Ishikawa (cell line): ENCODE results near the gene UBAC2.

ENCODE experiments used
- CEBPB ChIP-seq: IDR thresholded peaks from 2 replicates; pipeline ENCODE4 v1.6.1; 2012
- CREB1 ChIP-seq: IDR thresholded peaks from 2 replicates; pipeline ENCODE4 v1.6.1; 2012; ENCODE audit warnings: low read depth
- EGR1 ChIP-seq: IDR thresholded peaks from 2 replicates; pipeline ENCODE4 v1.6.1; 2012
- EP300 ChIP-seq: IDR thresholded peaks from 2 replicates; pipeline ENCODE4 v1.6.1; 2012; ENCODE audit warnings: borderline replicate concordance
- FOXM1 ChIP-seq: IDR thresholded peaks from 2 replicates; pipeline ENCODE4 v1.6.1; 2012; ENCODE audit warnings: low read depth, borderline replicate concordance
- NFIC ChIP-seq: IDR thresholded peaks from 2 replicates; pipeline ENCODE4 v1.6.1; 2012
- RAD21 ChIP-seq: IDR thresholded peaks from 2 replicates; pipeline ENCODE4 v1.6.1; 2012; ENCODE audit warnings: low read depth
- TAF1 ChIP-seq: IDR thresholded peaks from 2 replicates; pipeline ENCODE4 v1.6.1; 2012; ENCODE audit warnings: low read depth, mild to moderate bottlenecking
- TCF12 ChIP-seq: IDR thresholded peaks from 2 replicates; pipeline ENCODE4 v1.6.1; 2012; ENCODE audit warnings: low read depth
- TEAD4 ChIP-seq: IDR thresholded peaks from 2 replicates; pipeline ENCODE4 v1.6.1; 2012
- USF1 ChIP-seq: IDR thresholded peaks from 2 replicates; pipeline ENCODE4 v1.6.1; 2012
- YY1 ChIP-seq: IDR thresholded peaks from 2 replicates; pipeline ENCODE4 v1.6.1; 2012; ENCODE audit warnings: low read depth
- ZBTB7A ChIP-seq: IDR thresholded peaks from 2 replicates; pipeline ENCODE4 v1.6.1; 2012; ENCODE audit warnings: low read depth
- TF ChIP-seq, protein P1 (sequence below): IDR thresholded peaks from 2 replicates; pipeline ENCODE4 v1.6.1; 2012; ENCODE audit warnings: low read depth, mild to moderate bottlenecking
- TF ChIP-seq, protein P2 (sequence below): IDR thresholded peaks from 2 replicates; pipeline ENCODE4 v1.6.1; 2012

UBAC2 gene

DNA sequence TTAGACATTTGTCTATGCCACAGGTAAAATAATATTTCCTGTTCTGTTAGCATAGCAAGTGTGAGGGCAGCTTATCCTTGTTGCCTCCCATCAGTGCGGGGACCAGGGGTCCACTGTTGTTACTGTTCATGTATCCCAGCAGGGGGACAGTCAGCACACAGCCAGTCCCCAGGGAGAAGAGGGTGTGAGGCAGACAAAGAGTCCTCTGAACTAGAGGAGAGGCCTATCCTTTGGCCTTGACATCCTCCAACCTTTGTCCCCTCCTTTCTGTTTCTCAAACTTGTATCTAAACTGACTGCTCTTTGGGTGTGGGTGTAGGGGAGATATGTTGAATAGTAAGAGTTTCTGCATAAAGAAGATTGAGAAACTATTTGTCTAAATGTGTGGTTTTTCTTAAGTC is 60.4 kb downstream of the UBAC2 start:
- no peak for TF ChIP-seq CREB1
- TF ChIP-seq, protein P1, sequence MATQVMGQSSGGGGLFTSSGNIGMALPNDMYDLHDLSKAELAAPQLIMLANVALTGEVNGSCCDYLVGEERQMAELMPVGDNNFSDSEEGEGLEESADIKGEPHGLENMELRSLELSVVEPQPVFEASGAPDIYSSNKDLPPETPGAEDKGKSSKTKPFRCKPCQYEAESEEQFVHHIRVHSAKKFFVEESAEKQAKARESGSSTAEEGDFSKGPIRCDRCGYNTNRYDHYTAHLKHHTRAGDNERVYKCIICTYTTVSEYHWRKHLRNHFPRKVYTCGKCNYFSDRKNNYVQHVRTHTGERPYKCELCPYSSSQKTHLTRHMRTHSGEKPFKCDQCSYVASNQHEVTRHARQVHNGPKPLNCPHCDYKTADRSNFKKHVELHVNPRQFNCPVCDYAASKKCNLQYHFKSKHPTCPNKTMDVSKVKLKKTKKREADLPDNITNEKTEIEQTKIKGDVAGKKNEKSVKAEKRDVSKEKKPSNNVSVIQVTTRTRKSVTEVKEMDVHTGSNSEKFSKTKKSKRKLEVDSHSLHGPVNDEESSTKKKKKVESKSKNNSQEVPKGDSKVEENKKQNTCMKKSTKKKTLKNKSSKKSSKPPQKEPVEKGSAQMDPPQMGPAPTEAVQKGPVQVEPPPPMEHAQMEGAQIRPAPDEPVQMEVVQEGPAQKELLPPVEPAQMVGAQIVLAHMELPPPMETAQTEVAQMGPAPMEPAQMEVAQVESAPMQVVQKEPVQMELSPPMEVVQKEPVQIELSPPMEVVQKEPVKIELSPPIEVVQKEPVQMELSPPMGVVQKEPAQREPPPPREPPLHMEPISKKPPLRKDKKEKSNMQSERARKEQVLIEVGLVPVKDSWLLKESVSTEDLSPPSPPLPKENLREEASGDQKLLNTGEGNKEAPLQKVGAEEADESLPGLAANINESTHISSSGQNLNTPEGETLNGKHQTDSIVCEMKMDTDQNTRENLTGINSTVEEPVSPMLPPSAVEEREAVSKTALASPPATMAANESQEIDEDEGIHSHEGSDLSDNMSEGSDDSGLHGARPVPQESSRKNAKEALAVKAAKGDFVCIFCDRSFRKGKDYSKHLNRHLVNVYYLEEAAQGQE = no peak
- TF ChIP-seq EGR1 = no peak
- TF ChIP-seq, protein P2, sequence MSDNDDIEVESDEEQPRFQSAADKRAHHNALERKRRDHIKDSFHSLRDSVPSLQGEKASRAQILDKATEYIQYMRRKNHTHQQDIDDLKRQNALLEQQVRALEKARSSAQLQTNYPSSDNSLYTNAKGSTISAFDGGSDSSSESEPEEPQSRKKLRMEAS = no peak
- TF ChIP-seq YY1 = no peak
- TF ChIP-seq TCF12 = no peak

DNA sequence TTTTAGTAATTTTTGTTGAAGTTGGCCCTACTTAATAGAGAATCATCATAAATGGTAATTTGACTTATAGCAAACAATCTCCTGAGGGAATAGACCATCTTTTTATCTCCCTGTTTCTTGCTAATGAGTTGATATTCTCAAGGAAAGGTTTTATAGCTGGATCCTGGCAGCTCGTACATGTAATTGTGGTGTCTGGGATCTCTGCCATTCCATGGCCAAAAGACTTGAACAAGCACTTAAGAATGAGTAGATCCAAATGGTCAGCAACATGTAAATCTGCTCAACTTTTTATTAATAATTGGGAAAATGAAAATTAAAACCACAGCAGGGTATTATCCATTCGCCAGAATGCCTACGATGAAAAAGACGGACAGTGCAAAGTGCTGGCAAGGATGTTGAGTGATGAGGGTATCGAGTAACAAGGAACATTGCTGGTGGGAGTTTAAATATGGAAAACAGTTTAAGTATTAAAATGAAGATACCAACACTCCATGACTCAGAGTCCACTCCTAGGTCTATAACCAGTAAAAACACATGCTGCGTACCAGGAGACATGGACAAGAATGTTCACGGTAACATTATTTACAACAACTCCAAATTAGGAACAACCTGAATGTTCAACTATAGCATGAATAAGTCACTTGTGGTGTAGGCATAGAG is 62.6 kb downstream of the UBAC2 start:
- TF ChIP-seq TEAD4 (no peak), CREB1 (no peak), ZBTB7A (no peak), CEBPB (no peak), YY1 (no peak), USF1 (no peak), EGR1 (no peak), NFIC (no peak), RAD21 (no peak), TCF12 (no peak), TAF1 (no peak)
- TF ChIP-seq, protein P1 = no peak
- TF ChIP-seq, protein P2 = no peak

GRCh38 chr13:99264051-99264450 is 63.4 kb downstream of the UBAC2 start:
- TF ChIP-seq RAD21 (no peak), TCF12 (no peak), CEBPB (no peak), EGR1 (no peak), ZBTB7A (no peak), NFIC (no peak), TEAD4 (no peak), EP300 (no peak), TAF1 (no peak), CREB1 (no peak), USF1 (no peak), FOXM1 (no peak), YY1 (no peak)
- TF ChIP-seq, protein P1 = no peak
- TF ChIP-seq, protein P2 = no peak

- TF ChIP-seq NFIC = no peak
- TF ChIP-seq FOXM1 = no peak
- TF ChIP-seq ZBTB7A = no peak
- TF ChIP-seq, protein P1 = no peak
- TF ChIP-seq CREB1 = no peak
- no peak for TF ChIP-seq TEAD4
- no peak for TF ChIP-seq YY1
- no peak for TF ChIP-seq TAF1
- TF ChIP-seq RAD21 = no peak
- TF ChIP-seq, protein P2 = no peak
- no peak for TF ChIP-seq EGR1
- no peak for TF ChIP-seq USF1
- TF ChIP-seq TCF12 = no peak
- TF ChIP-seq EP300 = no peak
- TF ChIP-seq CEBPB = no peak
Measured at GRCh38 chr13:99265162-99265800, 64.6 kb downstream of the UBAC2 start.
